ENCODE data around the gene TMEM229A. TPM values are rescaled to one million over a fixed set of nuclear protein-coding genes. Genes with fewer than 3 reads are reported as not detected.
"Not testable (repeated sequence)": the region's sequence is repeated elsewhere in the genome, so short reads cannot be mapped to it uniquely, and the experiment has no call there.

The TMEM229A gene
- total RNA-seq: not detected
- not detected for polyA plus RNA-seq (2013, experiment 1 of 2)
- polyA plus RNA-seq (2013, experiment 2 of 2): not detected
- total RNA-seq: 0 to 0.08 (median 0) reads per million in 172 experiments

DNA sequence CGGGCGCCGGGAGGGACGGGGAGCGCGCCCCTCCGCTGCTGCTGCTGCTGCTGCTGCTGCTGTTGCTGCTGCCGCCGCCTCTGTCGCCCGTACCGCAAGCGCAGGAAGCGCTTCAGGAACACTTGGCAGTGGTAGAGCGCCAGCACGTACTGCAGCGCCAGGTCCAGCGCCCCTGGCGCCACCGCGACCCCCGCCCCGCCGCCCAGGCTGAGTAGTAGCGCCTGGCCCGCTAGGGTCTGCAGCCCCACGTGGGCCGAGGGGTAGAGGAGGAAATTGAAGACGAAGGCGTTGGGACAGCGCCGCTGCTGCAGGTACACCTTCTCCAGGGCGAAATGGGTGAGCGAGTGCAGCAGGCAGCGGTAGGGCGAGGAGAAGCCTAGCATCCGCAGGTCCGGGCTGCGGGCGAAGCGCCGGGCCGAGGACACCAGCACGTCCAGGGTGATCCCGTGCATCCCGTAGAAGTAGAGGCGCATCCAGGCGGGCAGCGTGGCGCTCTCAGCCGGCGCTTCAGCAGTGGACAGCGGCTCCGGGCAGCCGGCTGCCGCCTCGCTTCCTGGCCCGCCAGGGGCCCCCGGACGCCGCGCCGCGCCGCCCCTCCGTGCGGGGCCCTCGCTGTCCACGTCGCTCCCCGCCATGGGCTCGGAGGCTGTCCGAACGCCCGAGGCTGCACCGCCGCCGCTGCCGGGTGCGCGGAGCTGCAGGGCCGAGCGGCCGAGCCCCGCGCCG lies at the start of gene TMEM229A:
Gene TMEM229A, minus strand, starts transcription at position 699 of the 726 bp plus-strand sequence. Its CDS starts 64 bp downstream, at position 635.
- H3K27ac Mint-ChIP-seq: no peak within 1 kb of the TSS
- H3K27me3 Mint-ChIP-seq: peaks cover 75% of the 10 kb centered on the region
- DNase-seq: peak in 1 of 14 experiments; percentile 4

DNA sequence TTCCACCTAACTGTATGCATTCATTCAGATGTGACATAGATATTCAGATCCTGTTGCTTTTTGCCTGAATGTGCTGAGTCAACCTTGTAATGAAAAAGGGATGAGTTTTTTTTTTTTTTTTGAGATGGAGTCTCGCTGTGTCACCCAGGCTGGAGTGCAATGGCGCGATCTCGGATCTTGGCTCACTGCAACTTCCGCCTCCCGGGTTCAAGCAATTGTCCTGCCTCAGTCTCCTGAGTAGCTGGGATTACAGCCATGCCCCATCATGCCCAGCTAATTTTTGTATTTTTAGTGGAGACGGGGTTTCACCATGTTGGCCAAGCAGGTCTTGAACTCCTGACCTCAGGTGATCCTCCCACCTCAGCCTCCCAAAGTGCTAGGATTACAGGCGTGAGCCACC lies 49.4 kb upstream of the TMEM229A start:
- H3K36me3 ChIP-seq (ENCODE audit: insufficient read depth, low read length); intact Hi-C loops (cut with DNase I, micrococcal nuclease); H3K9me3 Mint-ChIP-seq; H3K27ac ChIP-seq (ENCODE audit: low read depth in 1 of 2, low read length in 2 of 2); DNase-seq; CTCF ChIA-PET; H3K4me3 Mint-ChIP-seq; H3K4me1 Mint-ChIP-seq (ENCODE audit: low read depth); H3K4me1 ChIP-seq (ENCODE audit: insufficient read depth, low read length); H3K36me3 Mint-ChIP-seq (ENCODE audit: low read depth); H3K27me3 ChIP-seq (ENCODE audit: control insufficient read depth in 1 of 2, insufficient read depth in 2 of 2, low read length in 2 of 2); POLR2A ChIA-PET; H3K27me3 Mint-ChIP-seq; H3K27ac Mint-ChIP-seq; ATAC-seq (ENCODE audit: poor library complexity); H3K4me3 ChIP-seq (ENCODE audit: low read length): not testable (repeated sequence)
- peaks cover 0 to 12% of the 10 kb centered on the region in 2 experiments for H3K9me3 ChIP-seq (ENCODE audit: control insufficient read depth in 1 of 2, insufficient read depth in 1 of 2, low read length in 2 of 2)

More for the DNA sequence above, at the start of gene TMEM229A:
- Histone ChIP-seq H3K36me3 (ENCODE audit: insufficient read depth, low read length) (no peaks in the 10 kb centered on the region), H3K27me3 (ENCODE audit: control insufficient read depth in 1 of 2, insufficient read depth in 2 of 2, low read length in 2 of 2) (peaks cover 19 to 46% of the 10 kb centered on the region in 2 experiments), H3K27ac (ENCODE audit: low read depth in 1 of 2, low read length in 2 of 2) (no peak within 1 kb of the TSS), H3K4me3 (ENCODE audit: low read length) (no peak within 1 kb of the TSS), H3K9me3 (ENCODE audit: control insufficient read depth in 1 of 2, insufficient read depth in 1 of 2, low read length in 2 of 2) (peaks cover 0 to 4% of the 10 kb centered on the region in 2 experiments), H3K4me1 (ENCODE audit: insufficient read depth, low read length) (no peaks in the 10 kb centered on the region)
- H3K4me3 Mint-ChIP-seq: peak within 1 kb of the TSS; percentile 25
- no peaks in the 10 kb centered on the region for H3K36me3 Mint-ChIP-seq (ENCODE audit: low read depth)
- ATAC-seq (ENCODE audit: poor library complexity): no peak
- TF ChIP-seq, protein P1, sequence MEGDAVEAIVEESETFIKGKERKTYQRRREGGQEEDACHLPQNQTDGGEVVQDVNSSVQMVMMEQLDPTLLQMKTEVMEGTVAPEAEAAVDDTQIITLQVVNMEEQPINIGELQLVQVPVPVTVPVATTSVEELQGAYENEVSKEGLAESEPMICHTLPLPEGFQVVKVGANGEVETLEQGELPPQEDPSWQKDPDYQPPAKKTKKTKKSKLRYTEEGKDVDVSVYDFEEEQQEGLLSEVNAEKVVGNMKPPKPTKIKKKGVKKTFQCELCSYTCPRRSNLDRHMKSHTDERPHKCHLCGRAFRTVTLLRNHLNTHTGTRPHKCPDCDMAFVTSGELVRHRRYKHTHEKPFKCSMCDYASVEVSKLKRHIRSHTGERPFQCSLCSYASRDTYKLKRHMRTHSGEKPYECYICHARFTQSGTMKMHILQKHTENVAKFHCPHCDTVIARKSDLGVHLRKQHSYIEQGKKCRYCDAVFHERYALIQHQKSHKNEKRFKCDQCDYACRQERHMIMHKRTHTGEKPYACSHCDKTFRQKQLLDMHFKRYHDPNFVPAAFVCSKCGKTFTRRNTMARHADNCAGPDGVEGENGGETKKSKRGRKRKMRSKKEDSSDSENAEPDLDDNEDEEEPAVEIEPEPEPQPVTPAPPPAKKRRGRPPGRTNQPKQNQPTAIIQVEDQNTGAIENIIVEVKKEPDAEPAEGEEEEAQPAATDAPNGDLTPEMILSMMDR (IDR thresholded peaks at IDR 0.05): no peak
- H3K9me3 Mint-ChIP-seq: no peaks in the 10 kb centered on the region
- peaks cover 4% of the 10 kb centered on the region for H3K4me1 Mint-ChIP-seq (ENCODE audit: low read depth)
- CTCF ChIA-PET: no interaction called here
- POLR2A ChIA-PET: no interaction called here
- intact Hi-C loops (cut with DNase I, micrococcal nuclease): no loop called here

DNA sequence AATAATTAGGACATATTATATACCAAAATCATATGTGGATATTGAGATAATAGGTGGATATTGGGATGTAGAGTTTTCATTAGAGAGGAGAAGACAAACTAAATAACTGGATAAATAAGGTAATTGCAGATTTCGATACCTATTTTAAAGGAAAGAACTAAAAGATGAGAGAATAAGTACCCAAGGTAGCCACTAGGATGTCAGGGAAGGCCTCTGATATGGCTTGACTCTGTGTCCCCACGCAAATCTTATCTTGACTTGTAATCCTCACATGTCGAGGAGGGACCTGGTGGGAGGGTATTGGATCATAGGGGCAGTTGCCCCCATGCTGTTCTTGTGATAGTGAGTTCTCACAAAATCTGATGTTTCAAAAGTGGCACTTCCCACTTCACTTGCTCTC lies 44.7 kb upstream of the TMEM229A start:
- no peak overlapping the region for H3K27ac Mint-ChIP-seq
- H3K4me1 Mint-ChIP-seq (ENCODE audit: low read depth): no peaks in the 10 kb centered on the region

More for the DNA sequence above, 44.7 kb upstream of the TMEM229A start:
- CTCF ChIA-PET: no interaction called here
- no peaks in the 10 kb centered on the region for H3K4me1 ChIP-seq (ENCODE audit: insufficient read depth, low read length)
- TF ChIP-seq, protein P1 (IDR thresholded peaks at IDR 0.05): no peak
- H3K27me3 ChIP-seq (ENCODE audit: control insufficient read depth in 1 of 2, insufficient read depth in 2 of 2, low read length in 2 of 2): no peaks in the 10 kb centered on the region
- no peak for ATAC-seq (ENCODE audit: poor library complexity)
- H3K36me3 ChIP-seq (ENCODE audit: insufficient read depth, low read length): no peaks in the 10 kb centered on the region
- peaks cover 0 to 5% of the 10 kb centered on the region in 2 experiments for H3K9me3 ChIP-seq (ENCODE audit: control insufficient read depth in 1 of 2, insufficient read depth in 1 of 2, low read length in 2 of 2)
- no peaks in the 10 kb centered on the region for H3K36me3 Mint-ChIP-seq (ENCODE audit: low read depth)
- no peak overlapping the region for H3K4me3 Mint-ChIP-seq
- H3K4me3 ChIP-seq (ENCODE audit: low read length): no peak overlapping the region
- no peaks in the 10 kb centered on the region for H3K27me3 Mint-ChIP-seq
- DNase-seq: no peak
- H3K9me3 Mint-ChIP-seq: no peaks in the 10 kb centered on the region
- intact Hi-C loops (cut with DNase I, micrococcal nuclease): no loop called here
- no peak overlapping the region for H3K27ac ChIP-seq (ENCODE audit: low read depth in 1 of 2, low read length in 2 of 2)
- POLR2A ChIA-PET: no interaction called here
